GM18951 (cell line): ENCODE measurements around the gene RYR3.
"Not testable (repeated sequence)": the region's sequence is repeated elsewhere in the genome, so short reads cannot be mapped to it uniquely, and the experiment has no call there.

ENCODE experiments used
- POLR2A ChIP-seq: IDR thresholded peaks from 4 replicates; pipeline ENCODE4 v1.6.1; 2011; ENCODE audit warnings: mild to moderate bottlenecking; ENCODE audit not compliant: insufficient read length, insufficient read depth; ENCODE audit errors: extremely low read depth
- in situ Hi-C: fragments of 300-500 bp; cut with MboI; formaldehyde crosslinking; loops from one replicate; pipeline ENCODE4 v1.12.0; 2022; ENCODE audit warnings: low sequenced_read_pairs, mixed read lengths, inconsistent platforms; ENCODE audit not compliant: unreplicated experiment

The RYR3 gene

DNA sequence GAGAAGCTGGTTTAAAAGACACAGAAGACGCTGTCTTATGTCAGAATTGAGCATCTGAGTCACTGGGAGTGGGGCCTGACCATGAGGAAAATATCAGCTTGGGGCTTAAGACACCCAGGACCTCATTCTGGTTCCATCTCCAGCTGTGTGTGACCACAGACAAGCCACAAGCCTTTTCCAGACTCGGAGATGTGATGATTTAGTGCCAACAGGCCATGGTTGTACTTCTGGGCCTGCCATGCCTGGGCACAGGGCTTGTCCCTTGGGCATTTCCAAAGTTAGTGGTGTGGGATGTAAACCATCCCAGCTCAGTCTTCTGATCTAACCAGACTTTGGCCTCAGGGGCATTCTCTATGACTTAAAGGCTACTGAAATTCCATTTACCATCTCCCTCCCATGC lies 269.8 kb downstream of the RYR3 start:
- TF ChIP-seq POLR2A = no peak
- in situ Hi-C loops = no loop called here

- in situ Hi-C loops = no loop called here
Measured at GRCh38 chr15:33581032-33581431, 270.3 kb downstream of the RYR3 start.

GRCh38 chr15:33584797-33585196 lies 274.0 kb downstream of the RYR3 start:
- TF ChIP-seq POLR2A = no peak
- in situ Hi-C loops = no loop called here

More at GRCh38 chr15:33581032-33581431, 270.3 kb downstream of the RYR3 start:
- TF ChIP-seq POLR2A = no peak

- in situ Hi-C loops = no loop called here
- TF ChIP-seq POLR2A = no peak
Measured at GRCh38 chr15:33586786-33587697, 276.3 kb downstream of the RYR3 start.

DNA sequence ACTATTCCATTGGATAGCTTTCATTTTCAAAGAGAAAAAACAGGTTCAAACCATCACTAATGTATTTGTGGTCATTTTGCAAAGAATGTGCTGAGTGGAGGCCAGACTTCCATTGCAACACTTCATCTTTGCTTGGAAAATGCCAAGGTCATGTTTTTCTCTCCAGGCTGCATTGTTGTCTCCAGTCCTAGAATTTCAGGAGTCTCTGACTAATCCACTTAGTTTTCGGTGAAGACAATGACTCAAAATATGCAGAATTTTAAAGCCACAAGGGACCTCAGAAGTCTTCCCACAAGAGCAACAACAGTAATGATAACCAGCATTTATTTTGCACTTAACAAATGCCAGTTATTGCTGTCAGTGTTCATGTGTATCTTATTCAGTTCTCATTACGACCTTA lies 277.0 kb downstream of the RYR3 start:
- TF ChIP-seq POLR2A = no peak
- in situ Hi-C loops = no loop called here

GRCh38 chr15:33592864-33593263 lies 282.1 kb downstream of the RYR3 start:
- in situ Hi-C loops = no loop called here
- TF ChIP-seq POLR2A = no peak

- in situ Hi-C loops = not testable (repeated sequence)
Measured at GRCh38 chr15:33598382-33598781, 287.6 kb downstream of the RYR3 start.

- no peak for TF ChIP-seq POLR2A
- in situ Hi-C loops = no loop called here
Measured at GRCh38 chr15:33600212-33600611, 289.4 kb downstream of the RYR3 start.

- in situ Hi-C loops = no loop called here
- no peak for TF ChIP-seq POLR2A
Measured at GRCh38 chr15:33601461-33601860, 290.7 kb downstream of the RYR3 start.

DNA sequence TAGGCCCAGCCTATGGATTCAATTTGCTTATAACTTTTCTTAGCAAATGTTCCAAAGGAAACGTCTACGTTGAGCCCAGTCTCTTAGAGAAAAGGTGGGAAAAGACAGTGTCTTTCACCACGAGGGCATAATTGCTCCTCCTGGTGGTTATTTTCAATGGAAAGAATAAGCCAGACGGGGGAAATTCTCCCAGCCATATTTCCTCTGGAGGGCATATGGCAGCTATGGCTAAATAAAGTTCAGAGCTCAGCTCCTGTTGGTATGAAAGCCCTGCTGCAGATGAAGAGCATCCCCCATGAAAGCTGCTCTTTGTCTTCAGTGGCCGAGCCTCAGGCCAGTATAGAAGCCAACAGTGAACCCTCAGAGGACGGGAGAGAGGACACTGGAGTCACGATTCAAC lies 297.9 kb downstream of the RYR3 start:
- in situ Hi-C loops = no loop called here
- no peak for TF ChIP-seq POLR2A

DNA sequence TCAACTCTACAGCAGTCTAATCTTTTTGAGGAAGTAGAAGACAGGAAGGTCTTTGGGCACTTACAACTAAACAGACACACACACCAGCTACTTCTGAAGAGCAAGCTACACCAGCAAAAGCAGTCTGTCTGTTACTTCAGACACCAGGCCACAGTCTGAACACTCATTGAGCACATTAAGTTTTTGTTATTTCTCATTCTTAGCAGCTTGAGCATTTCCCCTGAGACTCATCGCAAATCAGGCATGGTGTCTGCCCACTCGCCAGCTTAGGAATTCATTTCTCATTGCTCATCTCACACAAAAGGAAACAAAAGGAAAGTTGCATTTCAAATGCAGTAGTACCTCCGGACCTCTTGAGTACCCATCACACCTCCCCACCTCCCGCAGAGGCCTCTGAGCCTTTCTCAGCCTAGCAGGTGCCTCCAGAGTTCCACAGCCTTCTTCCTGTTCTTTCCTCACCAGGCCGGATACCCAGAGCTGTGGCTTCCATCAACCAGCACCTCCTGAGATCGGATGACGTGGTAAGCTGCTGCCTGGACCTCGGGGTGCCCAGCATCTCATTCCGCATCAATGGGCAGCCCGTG lies 302.0 kb downstream of the RYR3 start:
- in situ Hi-C loops = no loop called here
- no peak for TF ChIP-seq POLR2A

- in situ Hi-C loops = no loop called here
Measured at GRCh38 chr15:33616475-33616874, 305.7 kb downstream of the RYR3 start.

DNA sequence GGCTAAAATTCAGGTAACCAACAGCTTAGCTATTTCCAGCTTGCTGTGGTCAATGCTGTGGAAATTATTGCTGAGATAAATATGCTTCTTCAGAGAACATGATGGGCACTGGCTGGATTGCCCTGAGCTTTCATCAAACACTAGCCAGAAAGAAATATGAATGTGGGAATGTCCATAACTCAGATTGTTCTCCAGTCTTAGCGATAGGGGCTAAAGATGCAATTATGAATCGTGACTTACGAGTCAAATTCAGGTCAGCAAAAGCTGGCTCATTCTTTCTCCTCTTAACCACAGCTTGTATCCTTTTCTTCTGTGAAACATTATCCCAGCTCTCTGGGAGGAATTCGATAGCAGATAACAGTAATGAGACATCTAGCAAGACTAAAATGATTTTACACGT lies 307.6 kb downstream of the RYR3 start:
- TF ChIP-seq POLR2A = no peak
- in situ Hi-C loops = no loop called here

More at GRCh38 chr15:33616475-33616874, 305.7 kb downstream of the RYR3 start:
- TF ChIP-seq POLR2A = no peak

DNA sequence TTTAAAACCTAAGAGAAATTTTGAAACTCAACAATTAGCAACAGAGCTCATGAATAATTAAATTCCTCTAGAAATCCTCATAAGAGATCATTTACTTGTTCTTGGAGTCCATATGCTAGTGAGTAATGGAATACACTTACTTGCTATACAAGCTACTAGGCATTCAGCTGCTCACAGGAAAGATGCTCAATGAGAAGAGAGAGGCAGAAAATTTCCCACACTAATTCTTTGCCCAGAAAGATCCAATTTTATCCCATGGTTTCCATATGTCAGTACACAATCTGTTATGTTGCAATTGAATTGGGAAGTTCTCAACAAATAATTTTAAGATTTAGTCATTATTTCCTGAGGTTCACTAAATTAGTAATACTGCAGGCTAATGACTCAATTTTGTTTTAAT lies 310.4 kb downstream of the RYR3 start:
- in situ Hi-C loops = no loop called here

More for the DNA sequence above, 310.4 kb downstream of the RYR3 start:
- TF ChIP-seq POLR2A = no peak
